Central memory CD8-positive, alpha-beta T cell (primary cell): ENCODE measurements around the gene GFRA1.

Experiments
- ATAC-seq: fragments of 150-1000 bp; cut with Tn5 transposase; replicated peaks from 2 replicates; pipeline ENCODE4 v1.10.0; 2022; ENCODE audit warnings: mild to moderate bottlenecking, moderate FRiP score, moderate number of reproducible peaks; ENCODE audit not compliant: poor library complexity, severe bottlenecking; ENCODE audit errors: extremely low read depth
- DNase-seq, 2 donors: peaks; one replicate each; pipeline ENCODE4 v3.0.0; 2021; ENCODE audit warnings: low spot score in 2 of 2
- H3K27ac Mint-ChIP-seq: one replicate; pipeline ENCODE4 v1.8.0; 2022; ENCODE audit warnings: low read depth, mild to moderate bottlenecking, moderate library complexity, mixed read lengths
- H3K27me3 Mint-ChIP-seq: one replicate; pipeline ENCODE4 v1.8.0; 2022; ENCODE audit warnings: mixed read lengths
- H3K36me3 Mint-ChIP-seq: one replicate; pipeline ENCODE4 v1.8.0; 2022; ENCODE audit warnings: mild to moderate bottlenecking, moderate library complexity, mixed read lengths; ENCODE audit not compliant: insufficient read depth
- H3K4me1 Mint-ChIP-seq: one replicate; pipeline ENCODE4 v1.8.0; 2022; ENCODE audit warnings: mixed read lengths
- H3K4me3 Mint-ChIP-seq: one replicate; pipeline ENCODE4 v1.8.0; 2022; ENCODE audit warnings: mild to moderate bottlenecking, moderate library complexity, mixed read lengths
- H3K9me3 Mint-ChIP-seq: one replicate; pipeline ENCODE4 v1.8.0; 2022; ENCODE audit warnings: mixed read lengths

Gene GFRA1

GRCh38 chr10:116287906-116288501 lies 15.0 kb upstream of the GFRA1 start:
- H3K36me3 Mint-ChIP-seq: no peaks in the 10 kb centered on the region
- H3K27me3 Mint-ChIP-seq: no peaks in the 10 kb centered on the region
- H3K27ac Mint-ChIP-seq: no peak overlapping the region
- H3K4me1 Mint-ChIP-seq: no peaks in the 10 kb centered on the region
- H3K9me3 Mint-ChIP-seq: peaks cover 11% of the 10 kb centered on the region
- DNase-seq: no peak
- no peak for ATAC-seq
- no peak overlapping the region for H3K4me3 Mint-ChIP-seq

GRCh38 chr10:116286626-116287200 lies 13.7 kb upstream of the GFRA1 start:
- DNase-seq: no peak
- H3K4me3 Mint-ChIP-seq: no peak overlapping the region
- no peak for ATAC-seq
- H3K36me3 Mint-ChIP-seq: no peaks in the 10 kb centered on the region
- H3K27me3 Mint-ChIP-seq: no peaks in the 10 kb centered on the region
- H3K27ac Mint-ChIP-seq: no peak overlapping the region
- H3K4me1 Mint-ChIP-seq: no peaks in the 10 kb centered on the region
- H3K9me3 Mint-ChIP-seq: peaks cover 11% of the 10 kb centered on the region

GRCh38 chr10:116281775-116282174 lies 8.8 kb upstream of the GFRA1 start:
- Mint-ChIP-seq H3K36me3 (no peaks in the 10 kb centered on the region), H3K27me3 (no peaks in the 10 kb centered on the region), H3K9me3 (peaks cover 4% of the 10 kb centered on the region), H3K27ac (no peak overlapping the region), H3K4me3 (no peak overlapping the region), H3K4me1 (no peaks in the 10 kb centered on the region)
- ATAC-seq: no peak
- DNase-seq: no peak

GRCh38 chr10:116278846-116279245 lies 5.8 kb upstream of the GFRA1 start:
- no peak overlapping the region for H3K4me3 Mint-ChIP-seq

GRCh38 chr10:116276981-116277380 lies 4.0 kb upstream of the GFRA1 start:
- Mint-ChIP-seq H3K36me3 (peaks cover 1% of the 10 kb centered on the region), H3K4me1 (peaks cover 6% of the 10 kb centered on the region), H3K27me3 (peaks cover 34% of the 10 kb centered on the region), H3K9me3 (peaks cover 5% of the 10 kb centered on the region), H3K4me3 (no peak overlapping the region), H3K27ac (no peak overlapping the region)
- ATAC-seq (no peak), DNase-seq (no peak)

More at GRCh38 chr10:116278846-116279245, 5.8 kb upstream of the GFRA1 start:
- no peak for ATAC-seq
- Mint-ChIP-seq H3K36me3 (no peaks in the 10 kb centered on the region), H3K27ac (no peak overlapping the region), H3K9me3 (peaks cover 5% of the 10 kb centered on the region), H3K27me3 (peaks cover 26% of the 10 kb centered on the region), H3K4me1 (no peaks in the 10 kb centered on the region)
- DNase-seq: no peak

GRCh38 chr10:116274064-116274904 lies 1.3 kb upstream of the GFRA1 start:
- DNase-seq (no peak), ATAC-seq (no peak)
- Mint-ChIP-seq H3K4me1 (peaks cover 6% of the 10 kb centered on the region), H3K36me3 (peaks cover 1% of the 10 kb centered on the region), H3K27ac (no peak overlapping the region), H3K4me3 (peak overlapping the region; percentile 1), H3K9me3 (peaks cover 5% of the 10 kb centered on the region), H3K27me3 (peaks cover 42% of the 10 kb centered on the region)

GRCh38 chr10:116271593-116272439 lies 1.2 kb downstream of the GFRA1 start:
- H3K4me1 Mint-ChIP-seq: peaks cover 6% of the 10 kb centered on the region
- H3K36me3 Mint-ChIP-seq: peaks cover 1% of the 10 kb centered on the region
- no peak overlapping the region for H3K27ac Mint-ChIP-seq
- H3K4me3 Mint-ChIP-seq: no peak overlapping the region
- peaks cover 5% of the 10 kb centered on the region for H3K9me3 Mint-ChIP-seq
- no peak for DNase-seq
- H3K27me3 Mint-ChIP-seq: peaks cover 42% of the 10 kb centered on the region
- no peak for ATAC-seq

GRCh38 chr10:116270771-116271592 lies 2.0 kb downstream of the GFRA1 start:
- no peak for DNase-seq
- H3K36me3 Mint-ChIP-seq: peaks cover 1% of the 10 kb centered on the region
- peaks cover 6% of the 10 kb centered on the region for H3K4me1 Mint-ChIP-seq
- peaks cover 2% of the 10 kb centered on the region for H3K9me3 Mint-ChIP-seq
- H3K27ac Mint-ChIP-seq: no peak overlapping the region
- ATAC-seq: no peak
- H3K27me3 Mint-ChIP-seq: peaks cover 36% of the 10 kb centered on the region
- H3K4me3 Mint-ChIP-seq: no peak overlapping the region

GRCh38 chr10:116270126-116270770 lies 2.8 kb downstream of the GFRA1 start:
- Mint-ChIP-seq H3K27ac (no peak overlapping the region), H3K36me3 (peaks cover 1% of the 10 kb centered on the region), H3K27me3 (peaks cover 30% of the 10 kb centered on the region), H3K4me1 (peaks cover 6% of the 10 kb centered on the region), H3K9me3 (no peaks in the 10 kb centered on the region), H3K4me3 (no peak overlapping the region)
- DNase-seq (no peak), ATAC-seq (no peak)

GRCh38 chr10:116269619-116270018 lies 3.4 kb downstream of the GFRA1 start:
- Mint-ChIP-seq H3K9me3 (no peaks in the 10 kb centered on the region), H3K4me1 (peaks cover 6% of the 10 kb centered on the region), H3K4me3 (no peak overlapping the region), H3K36me3 (peaks cover 1% of the 10 kb centered on the region), H3K27ac (no peak overlapping the region), H3K27me3 (peaks cover 24% of the 10 kb centered on the region)
- ATAC-seq (no peak), DNase-seq (no peak)

GRCh38 chr10:116268976-116269375 lies 4.0 kb downstream of the GFRA1 start:
- H3K9me3 Mint-ChIP-seq: no peaks in the 10 kb centered on the region
- no peak overlapping the region for H3K4me3 Mint-ChIP-seq
- H3K27ac Mint-ChIP-seq: no peak overlapping the region

More at GRCh38 chr10:116268976-116269375, 4.0 kb downstream of the GFRA1 start:
- DNase-seq: no peak
- ATAC-seq: no peak
- peaks cover 1% of the 10 kb centered on the region for H3K36me3 Mint-ChIP-seq
- peaks cover 17% of the 10 kb centered on the region for H3K27me3 Mint-ChIP-seq
- H3K4me1 Mint-ChIP-seq: peaks cover 6% of the 10 kb centered on the region
